ENCODE results near the gene C2orf49. TPM values are rescaled to one million over a fixed set of nuclear protein-coding genes. Genes with fewer than 3 reads are reported as not detected.

C2orf49 gene
- total RNA-seq, 1 experiment from 2014 or later, result 9.8 TPM

Other genes starting within 250 kb of the C2orf49 start
- gene GPR45, start 95.8 kb upstream of the C2orf49 start, total RNA-seq (2014; rRNA removed; shearing (Covaris generic)), result not detected in 2 replicates
- gene TGFBRAP1, start 7.8 kb upstream of the C2orf49 start, total RNA-seq (2014; rRNA removed; shearing (Covaris generic)), result 34.0 and 37.7 TPM in 2 replicates
- 45.7 and 67.9 TPM in 2 replicates for gene FHL2, start 61.5 kb downstream of the C2orf49 start, total RNA-seq (2014; rRNA removed; shearing (Covaris generic))

Measured in A172 (cell line).